Spinal cord (tissue), 10 donors: ENCODE results near the gene FRAS1. TPM values are rescaled to one million over a fixed set of nuclear protein-coding genes. Genes with fewer than 3 reads are reported as not detected.
A peak's percentile ranks its signal among the peaks of the same experiment; 100 is the strongest.

ENCODE experiments used
- DNase-seq, 6 donors: peaks; one replicate each; pipeline versions ENCODE4 v3.0.0 to v3.0.0-alpha.2; 2013 to 2015; ENCODE audit warnings: low spot score in 6 of 6, low read depth in 4 of 6
- H3K27ac ChIP-seq: one replicate; pipeline ENCODE4 v1.5.1; 2013; ENCODE audit warnings: low read depth, low read length, control low read depth
- H3K27me3 ChIP-seq: one replicate; pipeline ENCODE4 v1.6.1; 2013; ENCODE audit warnings: low read length; ENCODE audit not compliant: control insufficient read depth, insufficient read depth
- H3K36me3 ChIP-seq: one replicate; pipeline ENCODE4 v1.6.1; 2013; ENCODE audit warnings: low read length; ENCODE audit not compliant: control insufficient read depth, insufficient read depth
- H3K4me1 ChIP-seq: one replicate; pipeline ENCODE4 v1.6.1; 2013; ENCODE audit warnings: low read length; ENCODE audit not compliant: control insufficient read depth, insufficient read depth
- H3K4me3 ChIP-seq: one replicate; pipeline ENCODE4 v1.5.1; 2013; ENCODE audit warnings: low read depth, low read length, control low read depth
- H3K9me3 ChIP-seq: one replicate; pipeline ENCODE4 v1.6.1; 2013; ENCODE audit warnings: low read length; ENCODE audit not compliant: control insufficient read depth, insufficient read depth
- WGBS: methylation state at CpG from one replicate; pipeline ENCODE4 v1.1.5; 2013; ENCODE audit warnings: missing lambda C conversion rate; ENCODE audit not compliant: insufficient coverage; 5-methylcytosine and 5-hydroxymethylcytosine counted together
- polyA plus RNA-seq, 2 donors: library from polyadenylated mRNA; unstranded; fragments of 120-200 nt; gene quantifications; one replicate each; pipeline ENCODE4 v1.2.1, GENCODE V29; 2013; ENCODE audit not compliant: insufficient read length in 2 of 2
- total RNA-seq, 2 donors: library from RNA; depleted of rRNA in 1 of 2; stranded (reverse); fragments of 120-200 nt in 1 of 2; fragments of >200 nt in 1 of 2; gene quantifications; one replicate each; pipeline versions ENCODE4 v1.2.3 to v1.2.4, GENCODE V29; 2013 to 2014
- donor health status: healthy.

The FRAS1 gene
- total and polyA plus RNA-seq, 4 donors, result 7.5 to 24.0 (median 16.5) TPM

DNA sequence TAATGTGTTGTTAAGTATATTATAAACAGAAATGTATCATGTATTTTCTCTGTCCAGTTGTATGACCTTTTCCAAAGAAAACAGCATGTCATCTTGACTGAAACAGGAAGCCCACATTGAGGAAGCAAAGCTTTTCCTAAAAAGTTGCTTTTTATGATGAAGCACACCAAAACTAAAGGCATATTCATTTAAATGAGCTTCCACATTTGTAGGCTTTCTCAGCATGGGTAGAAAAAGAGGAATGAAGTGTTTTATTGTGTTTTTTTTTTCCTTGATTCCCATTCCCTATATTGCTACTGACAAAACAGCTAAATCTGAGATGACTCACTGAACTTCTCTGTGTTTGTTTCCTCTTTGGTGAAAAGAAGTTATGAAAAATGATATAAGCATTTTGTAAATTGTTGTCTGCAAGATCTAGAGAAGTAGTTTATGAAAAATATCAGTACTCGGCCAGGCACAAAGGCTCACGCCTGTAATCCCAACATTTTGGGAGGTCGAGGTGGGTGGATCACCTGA lies 32.5 kb upstream of the FRAS1 start:
- no peak overlapping the region for H3K4me3 ChIP-seq
- no peak overlapping the region for H3K27ac ChIP-seq
- H3K36me3 ChIP-seq, result no peaks in the 10 kb centered on the region
- no peaks in the 10 kb centered on the region for H3K4me1 ChIP-seq
- WGBS, result 87% methylated on average over 2 of the region's 3 CpGs
- H3K27me3 ChIP-seq, result no peaks in the 10 kb centered on the region
- no peak for DNase-seq
- H3K9me3 ChIP-seq, result no peaks in the 10 kb centered on the region

DNA sequence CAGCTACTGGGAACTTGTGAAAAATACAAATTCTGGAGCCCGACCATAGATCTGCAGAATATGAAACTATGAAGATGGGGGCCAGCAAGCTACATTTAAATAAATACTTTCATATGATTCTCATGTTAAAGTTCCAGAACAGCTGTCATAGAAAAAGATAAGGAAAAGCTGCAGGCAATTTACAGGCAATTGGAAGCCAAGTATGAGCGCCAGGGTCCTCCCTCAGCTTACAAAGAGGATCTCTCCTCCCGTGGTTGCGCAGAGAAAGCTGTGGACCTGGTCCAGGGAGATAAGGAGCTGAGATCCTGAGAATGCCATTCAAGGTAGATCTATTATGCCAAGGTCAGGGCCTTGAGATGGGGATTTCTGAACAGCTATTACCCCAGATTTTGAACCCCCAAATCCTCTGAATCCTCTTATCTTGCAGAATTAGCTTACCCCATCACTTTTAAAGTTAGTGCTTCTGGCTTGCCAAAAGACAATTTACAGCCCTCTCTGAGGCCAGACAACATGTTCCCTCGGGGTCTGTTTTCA lies 25.6 kb upstream of the FRAS1 start:
- no peak overlapping the region for H3K4me3 ChIP-seq
- no peaks in the 10 kb centered on the region for H3K9me3 ChIP-seq
- no peaks in the 10 kb centered on the region for H3K4me1 ChIP-seq
- 94% methylated on average over 3 of the region's 5 CpGs for WGBS
- no peak overlapping the region for H3K27ac ChIP-seq
- no peaks in the 10 kb centered on the region for H3K27me3 ChIP-seq
- no peaks in the 10 kb centered on the region for H3K36me3 ChIP-seq
- DNase-seq, result no peak

DNA sequence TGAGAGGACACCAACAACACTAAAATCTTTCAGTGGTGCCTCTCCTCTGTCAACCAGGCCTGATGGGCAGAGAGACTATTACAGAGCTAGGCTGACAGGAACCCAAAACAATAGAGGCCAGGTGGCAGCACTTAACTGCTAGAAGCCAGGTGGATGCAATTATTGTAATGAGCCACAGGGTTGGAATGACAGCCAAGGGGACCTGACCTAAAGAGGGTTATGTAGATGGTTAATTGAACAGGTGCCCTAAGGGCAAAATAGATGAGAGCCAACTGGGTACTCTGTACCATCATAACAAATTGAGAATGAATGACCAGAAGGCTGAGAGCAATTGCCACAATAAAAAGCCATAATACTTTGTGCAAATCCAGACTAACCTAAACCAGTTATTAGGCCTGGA lies 24.7 kb upstream of the FRAS1 start:
- peak in 1 of 6 donors; percentile 18 for DNase-seq
- Histone ChIP-seq H3K9me3 (no peaks in the 10 kb centered on the region), H3K4me1 (no peaks in the 10 kb centered on the region), H3K27me3 (no peaks in the 10 kb centered on the region), H3K36me3 (no peaks in the 10 kb centered on the region), H3K27ac (no peak overlapping the region), H3K4me3 (no peak overlapping the region)

DNA sequence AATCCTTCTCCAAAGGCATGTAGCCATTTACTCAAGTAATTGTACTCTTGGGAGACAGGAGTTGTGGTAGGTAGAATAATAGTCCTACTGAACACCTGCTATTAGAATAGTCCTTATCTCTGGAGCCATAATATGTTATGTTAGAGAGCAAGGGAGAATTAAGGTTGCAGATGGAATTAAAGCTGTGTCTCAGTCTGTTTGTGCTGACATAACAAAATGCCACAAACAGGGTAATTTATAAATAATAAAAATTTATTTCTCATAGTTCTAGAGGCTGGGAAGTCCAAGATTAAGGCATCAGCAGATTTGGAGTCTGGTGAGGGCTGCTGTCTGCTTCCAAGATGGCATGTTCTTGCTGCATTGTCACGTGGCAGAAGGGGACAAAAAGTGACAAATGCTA lies 24.2 kb upstream of the FRAS1 start:
- Histone ChIP-seq H3K27me3 (no peaks in the 10 kb centered on the region), H3K36me3 (no peaks in the 10 kb centered on the region), H3K9me3 (no peaks in the 10 kb centered on the region), H3K4me1 (no peaks in the 10 kb centered on the region), H3K4me3 (no peak overlapping the region), H3K27ac (no peak overlapping the region)
- no peak for DNase-seq
- WGBS, result 71% methylated on average over 1 of the region's 1 CpG

DNA sequence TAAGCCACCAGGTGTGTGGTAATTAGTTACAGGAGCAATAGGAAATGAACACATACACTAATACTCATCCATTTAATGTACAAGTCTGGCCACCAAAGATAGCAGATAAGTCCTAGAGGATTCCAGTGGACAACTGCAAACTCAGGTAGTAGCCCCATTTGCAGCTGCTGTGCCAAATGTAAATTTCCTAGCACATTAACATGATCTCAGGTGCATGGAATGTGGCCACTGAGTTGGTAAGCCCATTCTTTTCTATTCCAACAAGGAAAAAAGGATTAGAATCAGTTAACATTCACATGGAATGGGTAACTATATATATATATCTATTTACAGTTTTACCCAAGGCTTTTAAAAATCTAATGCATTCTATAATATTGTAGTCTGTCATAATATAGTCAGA lies 23.3 kb upstream of the FRAS1 start:
- Histone ChIP-seq H3K4me3 (no peak overlapping the region), H3K27ac (no peak overlapping the region), H3K27me3 (no peaks in the 10 kb centered on the region), H3K9me3 (no peaks in the 10 kb centered on the region), H3K4me1 (no peaks in the 10 kb centered on the region), H3K36me3 (no peaks in the 10 kb centered on the region)
- no peak for DNase-seq

DNA sequence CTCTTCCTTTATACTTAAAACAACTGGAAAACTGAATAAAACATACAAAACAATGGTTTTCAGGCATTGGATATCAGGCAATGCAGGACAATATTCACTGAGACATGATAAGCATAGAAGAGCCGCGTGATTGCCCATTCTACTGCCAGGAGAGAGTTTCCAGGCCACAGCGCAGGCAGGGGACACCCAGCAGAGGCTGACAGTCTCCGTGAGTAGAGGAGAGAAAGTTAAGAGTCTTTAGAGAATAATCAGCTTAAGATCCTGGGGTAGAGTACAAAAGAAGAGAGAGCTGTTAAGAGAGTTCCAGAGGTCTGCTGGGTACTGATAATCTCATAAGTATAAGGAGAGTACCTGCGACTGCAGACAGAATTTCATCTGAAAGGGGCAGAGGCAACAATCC lies 18.4 kb upstream of the FRAS1 start:
- WGBS, result 79% methylated on average over 4 of the region's 5 CpGs
- H3K4me1 ChIP-seq, result no peaks in the 10 kb centered on the region
- H3K27ac ChIP-seq, result no peak overlapping the region
- H3K27me3 ChIP-seq, result no peaks in the 10 kb centered on the region
- no peak overlapping the region for H3K4me3 ChIP-seq
- no peaks in the 10 kb centered on the region for H3K9me3 ChIP-seq
- DNase-seq, result no peak
- no peaks in the 10 kb centered on the region for H3K36me3 ChIP-seq

DNA sequence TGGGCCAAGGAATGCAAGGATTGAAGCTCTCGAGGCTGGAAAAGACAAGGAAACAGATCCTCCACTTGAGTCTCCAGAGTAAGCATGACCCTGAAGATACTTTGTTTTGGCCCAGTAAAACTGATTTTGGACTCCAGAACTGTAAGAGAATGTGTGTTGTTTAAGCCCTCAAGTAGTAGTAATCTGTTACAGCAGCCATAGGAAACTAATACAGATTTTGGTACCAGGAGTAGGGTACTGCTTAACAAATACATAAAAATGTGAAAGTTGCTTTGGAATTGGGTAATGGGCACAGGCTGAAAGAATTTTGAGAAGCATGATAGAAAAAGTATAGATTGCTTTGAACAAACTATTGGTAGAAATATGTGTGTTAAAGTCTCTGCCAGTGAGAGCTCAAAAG lies 17.4 kb upstream of the FRAS1 start:
- Histone ChIP-seq H3K36me3 (no peaks in the 10 kb centered on the region), H3K27me3 (no peaks in the 10 kb centered on the region), H3K4me3 (no peak overlapping the region), H3K4me1 (no peaks in the 10 kb centered on the region), H3K27ac (no peak overlapping the region), H3K9me3 (no peaks in the 10 kb centered on the region)
- DNase-seq, result no peak
- WGBS, result 100% methylated on average over 1 of the region's 1 CpG

DNA sequence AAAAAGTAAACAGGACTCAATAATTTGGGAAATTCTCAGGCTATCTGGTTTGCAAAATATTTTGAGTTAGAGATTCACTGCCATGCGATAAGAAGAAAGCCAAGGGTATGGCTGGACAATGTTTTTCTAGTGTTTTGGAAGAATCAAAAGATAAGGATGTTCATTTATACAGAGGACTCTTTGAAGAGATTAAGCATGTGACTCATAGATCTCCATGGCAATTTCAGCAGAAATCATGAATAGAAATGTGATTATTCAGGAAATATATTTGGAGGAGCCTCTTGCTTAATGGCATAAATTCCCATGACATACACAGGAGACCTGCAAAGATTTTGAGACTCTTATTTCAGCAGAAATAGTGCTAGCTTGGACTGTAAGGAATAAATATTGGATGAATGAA lies 16.7 kb upstream of the FRAS1 start:
- DNase-seq, result no peak
- Histone ChIP-seq H3K27me3 (no peaks in the 10 kb centered on the region), H3K4me1 (no peaks in the 10 kb centered on the region), H3K4me3 (no peak overlapping the region), H3K9me3 (no peaks in the 10 kb centered on the region), H3K36me3 (no peaks in the 10 kb centered on the region), H3K27ac (no peak overlapping the region)
- WGBS, result 100% methylated on average over 1 of the region's 1 CpG

DNA sequence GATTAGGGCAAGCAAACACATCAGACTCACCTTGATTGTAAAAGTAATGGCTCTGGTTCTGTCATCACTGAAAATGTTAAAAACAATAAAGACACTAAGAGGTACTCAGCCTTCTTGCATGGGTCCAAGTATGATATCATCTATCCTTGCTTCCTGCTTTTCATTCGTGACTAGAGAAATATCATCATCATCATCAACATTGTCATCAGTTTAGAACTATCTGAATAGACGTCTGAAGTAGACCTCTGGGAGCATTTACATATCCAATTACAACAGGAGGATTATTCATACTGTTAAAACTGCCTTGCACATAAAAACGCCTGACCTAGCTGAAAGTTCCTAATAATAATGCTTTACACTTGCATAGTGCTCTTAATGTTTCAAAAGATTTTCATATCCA lies 9.8 kb upstream of the FRAS1 start:
- H3K27ac ChIP-seq, result no peak overlapping the region
- DNase-seq, result peak in 1 of 6 donors; percentile 46
- 80% methylated on average over 1 of the region's 3 CpGs for WGBS

DNA sequence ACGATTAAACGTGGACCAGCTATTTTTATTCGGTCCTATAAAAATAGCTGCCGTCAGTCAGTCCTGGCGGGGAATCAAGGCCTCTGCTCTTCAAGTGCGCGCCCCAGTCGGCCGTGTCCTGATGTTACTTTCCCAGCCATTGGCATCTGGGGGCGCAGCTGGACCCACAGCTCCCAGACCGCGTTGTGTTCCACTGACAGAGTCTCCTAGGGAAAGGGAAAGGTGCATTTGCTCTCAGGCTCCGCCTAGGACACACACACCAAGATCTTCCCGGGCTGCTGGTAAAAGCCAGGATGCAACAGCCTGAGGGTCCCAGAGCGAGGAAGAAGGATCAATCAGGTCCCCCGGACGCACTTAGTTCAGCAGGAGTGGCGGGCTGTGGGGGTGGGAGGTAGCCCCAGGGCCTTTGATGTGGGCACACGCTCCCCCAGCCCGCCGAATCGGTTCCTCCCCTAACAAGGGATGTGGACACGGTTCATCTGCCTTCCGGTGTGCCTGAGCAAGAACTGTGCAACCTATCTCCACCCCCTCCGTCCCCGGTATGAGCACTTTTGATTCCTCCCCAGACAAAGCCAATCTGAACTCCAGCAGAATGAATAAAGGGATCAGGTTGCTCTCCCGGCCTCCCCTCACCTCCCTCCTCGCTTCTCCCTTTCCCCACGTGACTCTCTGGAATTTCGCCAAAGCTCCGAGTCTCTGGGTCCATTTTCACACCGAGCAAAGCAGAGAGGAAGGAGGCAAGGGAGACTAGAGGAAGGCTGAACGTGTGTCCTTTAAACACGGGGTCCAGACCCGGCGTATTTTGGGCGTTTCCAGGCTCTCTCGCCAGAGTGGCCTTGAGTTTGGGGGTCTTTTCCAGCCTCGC lies 626 bp upstream of the FRAS1 start:
- Histone ChIP-seq H3K4me1 (peaks cover 20% of the 10 kb centered on the region), H3K4me3 (peak overlapping the region; percentile 82), H3K9me3 (no peaks in the 10 kb centered on the region), H3K36me3 (no peaks in the 10 kb centered on the region), H3K27me3 (no peaks in the 10 kb centered on the region), H3K27ac (peak overlapping the region; percentile 84)
- WGBS, result 0% methylated on average over 31 of the region's 39 CpGs
- DNase-seq, result peak; percentile 75 to 96 (median 86)

More for the DNA sequence above, 9.8 kb upstream of the FRAS1 start:
- Histone ChIP-seq H3K36me3 (no peaks in the 10 kb centered on the region), H3K4me1 (no peaks in the 10 kb centered on the region), H3K27me3 (no peaks in the 10 kb centered on the region), H3K9me3 (no peaks in the 10 kb centered on the region), H3K4me3 (no peak overlapping the region)
